Measurements from ENCODE around the gene FAM222B. TPM values are rescaled to one million over a fixed set of nuclear protein-coding genes. Genes with fewer than 3 reads are reported as not detected.

The FAM222B gene
- total and polyA plus RNA-seq, 9 of the 15 experiments (the other 6 are each of a cell fraction or from before 2014, with no cell fraction given) = 4.0 to 34.6 (median 7.5) TPM

DNA sequence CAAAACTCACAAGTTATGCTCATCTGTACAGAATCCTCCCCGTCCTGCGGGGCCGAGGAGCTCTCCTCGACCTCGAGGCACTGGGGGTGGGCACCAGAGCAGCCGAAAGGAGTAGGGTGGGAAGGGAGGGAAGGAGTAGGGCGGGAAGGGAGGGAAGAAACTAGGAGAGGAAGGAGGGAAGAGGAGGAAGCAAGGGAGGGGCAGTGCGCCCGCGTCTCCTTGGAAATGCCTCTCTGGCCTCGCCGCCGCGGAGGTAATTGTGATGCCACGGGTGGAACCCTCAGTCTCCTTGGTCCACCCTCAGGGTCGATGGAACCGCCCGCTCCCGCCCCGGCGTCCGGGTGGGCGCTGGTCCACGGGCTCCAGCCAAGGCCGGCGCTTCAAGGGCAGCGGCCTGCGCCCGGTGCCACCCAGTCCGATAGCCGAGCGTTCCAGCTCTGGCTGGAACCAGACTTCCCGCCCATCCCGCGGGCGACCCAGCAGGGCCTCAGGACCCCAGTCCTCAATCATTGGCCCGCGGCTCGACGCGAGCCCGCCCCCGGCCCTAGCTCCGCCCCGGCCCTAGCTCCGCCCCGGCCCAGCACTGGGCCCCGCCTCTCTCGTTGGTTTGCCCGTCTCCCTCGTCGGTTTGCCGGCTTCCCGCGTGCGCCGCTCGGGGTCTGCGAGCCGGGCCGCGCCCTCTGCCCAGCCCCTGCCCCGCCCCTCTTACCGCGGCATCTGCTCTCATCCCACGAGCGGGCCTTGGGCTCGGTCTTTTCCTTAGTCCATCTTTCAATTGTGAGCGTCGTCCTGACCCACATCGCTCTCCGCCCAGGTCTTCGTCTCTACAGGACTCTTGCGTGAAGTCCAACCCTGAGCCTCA is 131.5 kb downstream of the FAM222B start (continued):
- TF ChIP-seq, protein P1, sequence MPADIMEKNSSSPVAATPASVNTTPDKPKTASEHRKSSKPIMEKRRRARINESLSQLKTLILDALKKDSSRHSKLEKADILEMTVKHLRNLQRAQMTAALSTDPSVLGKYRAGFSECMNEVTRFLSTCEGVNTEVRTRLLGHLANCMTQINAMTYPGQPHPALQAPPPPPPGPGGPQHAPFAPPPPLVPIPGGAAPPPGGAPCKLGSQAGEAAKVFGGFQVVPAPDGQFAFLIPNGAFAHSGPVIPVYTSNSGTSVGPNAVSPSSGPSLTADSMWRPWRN (IDR thresholded peaks at IDR 0.05; ENCODE audit: low read depth) = no peak
- TF ChIP-seq ZNF133 (CRISPR knock-in tag; IDR thresholded peaks at IDR 0.05) (no peak), ARID1B (IDR thresholded peaks at IDR 0.05) (no peak), BHLHE40 (IDR thresholded peaks at IDR 0.05; ENCODE audit: low read length) (peak; percentile 49; the same call in 1 of the 2 replicates), SMARCE1 (IDR thresholded peaks at IDR 0.05) (no peak), DPF2 (IDR thresholded peaks at IDR 0.05) (peak; percentile 71)
- TF ChIP-seq, protein P2, sequence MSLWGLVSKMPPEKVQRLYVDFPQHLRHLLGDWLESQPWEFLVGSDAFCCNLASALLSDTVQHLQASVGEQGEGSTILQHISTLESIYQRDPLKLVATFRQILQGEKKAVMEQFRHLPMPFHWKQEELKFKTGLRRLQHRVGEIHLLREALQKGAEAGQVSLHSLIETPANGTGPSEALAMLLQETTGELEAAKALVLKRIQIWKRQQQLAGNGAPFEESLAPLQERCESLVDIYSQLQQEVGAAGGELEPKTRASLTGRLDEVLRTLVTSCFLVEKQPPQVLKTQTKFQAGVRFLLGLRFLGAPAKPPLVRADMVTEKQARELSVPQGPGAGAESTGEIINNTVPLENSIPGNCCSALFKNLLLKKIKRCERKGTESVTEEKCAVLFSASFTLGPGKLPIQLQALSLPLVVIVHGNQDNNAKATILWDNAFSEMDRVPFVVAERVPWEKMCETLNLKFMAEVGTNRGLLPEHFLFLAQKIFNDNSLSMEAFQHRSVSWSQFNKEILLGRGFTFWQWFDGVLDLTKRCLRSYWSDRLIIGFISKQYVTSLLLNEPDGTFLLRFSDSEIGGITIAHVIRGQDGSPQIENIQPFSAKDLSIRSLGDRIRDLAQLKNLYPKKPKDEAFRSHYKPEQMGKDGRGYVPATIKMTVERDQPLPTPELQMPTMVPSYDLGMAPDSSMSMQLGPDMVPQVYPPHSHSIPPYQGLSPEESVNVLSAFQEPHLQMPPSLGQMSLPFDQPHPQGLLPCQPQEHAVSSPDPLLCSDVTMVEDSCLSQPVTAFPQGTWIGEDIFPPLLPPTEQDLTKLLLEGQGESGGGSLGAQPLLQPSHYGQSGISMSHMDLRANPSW (CRISPR knock-in tag; IDR thresholded peaks at IDR 0.05) = no peak
- TF ChIP-seq, protein P3, sequence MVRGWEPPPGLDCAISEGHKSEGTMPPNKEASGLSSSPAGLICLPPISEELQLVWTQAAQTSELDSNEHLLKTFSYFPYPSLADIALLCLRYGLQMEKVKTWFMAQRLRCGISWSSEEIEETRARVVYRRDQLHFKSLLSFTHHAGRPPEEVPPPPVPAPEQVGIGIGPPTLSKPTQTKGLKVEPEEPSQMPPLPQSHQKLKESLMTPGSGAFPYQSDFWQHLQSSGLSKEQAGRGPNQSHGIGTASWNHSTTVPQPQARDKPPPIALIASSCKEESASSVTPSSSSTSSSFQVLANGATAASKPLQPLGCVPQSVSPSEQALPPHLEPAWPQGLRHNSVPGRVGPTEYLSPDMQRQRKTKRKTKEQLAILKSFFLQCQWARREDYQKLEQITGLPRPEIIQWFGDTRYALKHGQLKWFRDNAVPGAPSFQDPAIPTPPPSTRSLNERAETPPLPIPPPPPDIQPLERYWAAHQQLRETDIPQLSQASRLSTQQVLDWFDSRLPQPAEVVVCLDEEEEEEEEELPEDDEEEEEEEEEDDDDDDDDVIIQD (CRISPR knock-in tag; IDR thresholded peaks at IDR 0.05) = no peak
- TF ChIP-seq, protein P4, sequence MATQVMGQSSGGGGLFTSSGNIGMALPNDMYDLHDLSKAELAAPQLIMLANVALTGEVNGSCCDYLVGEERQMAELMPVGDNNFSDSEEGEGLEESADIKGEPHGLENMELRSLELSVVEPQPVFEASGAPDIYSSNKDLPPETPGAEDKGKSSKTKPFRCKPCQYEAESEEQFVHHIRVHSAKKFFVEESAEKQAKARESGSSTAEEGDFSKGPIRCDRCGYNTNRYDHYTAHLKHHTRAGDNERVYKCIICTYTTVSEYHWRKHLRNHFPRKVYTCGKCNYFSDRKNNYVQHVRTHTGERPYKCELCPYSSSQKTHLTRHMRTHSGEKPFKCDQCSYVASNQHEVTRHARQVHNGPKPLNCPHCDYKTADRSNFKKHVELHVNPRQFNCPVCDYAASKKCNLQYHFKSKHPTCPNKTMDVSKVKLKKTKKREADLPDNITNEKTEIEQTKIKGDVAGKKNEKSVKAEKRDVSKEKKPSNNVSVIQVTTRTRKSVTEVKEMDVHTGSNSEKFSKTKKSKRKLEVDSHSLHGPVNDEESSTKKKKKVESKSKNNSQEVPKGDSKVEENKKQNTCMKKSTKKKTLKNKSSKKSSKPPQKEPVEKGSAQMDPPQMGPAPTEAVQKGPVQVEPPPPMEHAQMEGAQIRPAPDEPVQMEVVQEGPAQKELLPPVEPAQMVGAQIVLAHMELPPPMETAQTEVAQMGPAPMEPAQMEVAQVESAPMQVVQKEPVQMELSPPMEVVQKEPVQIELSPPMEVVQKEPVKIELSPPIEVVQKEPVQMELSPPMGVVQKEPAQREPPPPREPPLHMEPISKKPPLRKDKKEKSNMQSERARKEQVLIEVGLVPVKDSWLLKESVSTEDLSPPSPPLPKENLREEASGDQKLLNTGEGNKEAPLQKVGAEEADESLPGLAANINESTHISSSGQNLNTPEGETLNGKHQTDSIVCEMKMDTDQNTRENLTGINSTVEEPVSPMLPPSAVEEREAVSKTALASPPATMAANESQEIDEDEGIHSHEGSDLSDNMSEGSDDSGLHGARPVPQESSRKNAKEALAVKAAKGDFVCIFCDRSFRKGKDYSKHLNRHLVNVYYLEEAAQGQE (IDR thresholded peaks at IDR 0.05; ENCODE audit: borderline replicate concordance) = peak; percentile 89
- TF ChIP-seq, protein P4 (CRISPR knock-in tag; IDR thresholded peaks at IDR 0.05; ENCODE audit: low read depth) = no peak
- TF ChIP-seq, protein P5, sequence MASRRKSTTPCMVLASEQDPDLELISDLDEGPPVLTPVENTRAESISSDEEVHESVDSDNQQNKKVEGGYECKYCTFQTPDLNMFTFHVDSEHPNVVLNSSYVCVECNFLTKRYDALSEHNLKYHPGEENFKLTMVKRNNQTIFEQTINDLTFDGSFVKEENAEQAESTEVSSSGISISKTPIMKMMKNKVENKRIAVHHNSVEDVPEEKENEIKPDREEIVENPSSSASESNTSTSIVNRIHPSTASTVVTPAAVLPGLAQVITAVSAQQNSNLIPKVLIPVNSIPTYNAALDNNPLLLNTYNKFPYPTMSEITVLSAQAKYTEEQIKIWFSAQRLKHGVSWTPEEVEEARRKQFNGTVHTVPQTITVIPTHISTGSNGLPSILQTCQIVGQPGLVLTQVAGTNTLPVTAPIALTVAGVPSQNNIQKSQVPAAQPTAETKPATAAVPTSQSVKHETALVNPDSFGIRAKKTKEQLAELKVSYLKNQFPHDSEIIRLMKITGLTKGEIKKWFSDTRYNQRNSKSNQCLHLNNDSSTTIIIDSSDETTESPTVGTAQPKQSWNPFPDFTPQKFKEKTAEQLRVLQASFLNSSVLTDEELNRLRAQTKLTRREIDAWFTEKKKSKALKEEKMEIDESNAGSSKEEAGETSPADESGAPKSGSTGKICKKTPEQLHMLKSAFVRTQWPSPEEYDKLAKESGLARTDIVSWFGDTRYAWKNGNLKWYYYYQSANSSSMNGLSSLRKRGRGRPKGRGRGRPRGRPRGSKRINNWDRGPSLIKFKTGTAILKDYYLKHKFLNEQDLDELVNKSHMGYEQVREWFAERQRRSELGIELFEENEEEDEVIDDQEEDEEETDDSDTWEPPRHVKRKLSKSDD (conservative IDR thresholded peaks at IDR 0.05; ENCODE audit: low read length) = 0 out of 2 replicates have a peak, but pooled peaks have one; percentile 29

All from K562 (cell line).